AG04450 (cell line): ENCODE measurements around the gene APOO. TPM values are rescaled to one million over a fixed set of nuclear protein-coding genes. Genes with fewer than 3 reads are reported as not detected.

Experiments used
- CTCF ChIA-PET: fragments of 300-600, 350-600 bp; formaldehyde crosslinking; extraction: SDS; loops from one replicate; lab custom pipeline; 2022; ENCODE audit warnings: antibody characterized with exemption, inconsistent platforms; lab: Charles Lee
- POLR2A ChIA-PET: fragments of 350-600 bp; formaldehyde crosslinking; extraction: SDS; loops from one replicate; lab custom pipeline; 2021; ENCODE audit warnings: antibody characterized with exemption, inconsistent platforms; lab: Yijun Ruan, JAX
- DNase-seq: peaks from one replicate; pipeline ENCODE4 v3.0.0-alpha.2; 2011; ENCODE audit warnings: low read depth, low spot score
- H3K27ac ChIP-seq: one replicate; pipeline ENCODE4 v1.5.1; 2012; ENCODE audit warnings: low read depth, low read length, control low read depth
- H3K27me3 ChIP-seq: one replicate; pipeline ENCODE4 v1.6.0; 2012; ENCODE audit warnings: low read length; ENCODE audit not compliant: control insufficient read depth, insufficient read depth
- H3K4me3 ChIP-seq: 2 replicates; pipeline ENCODE4 v1.5.1; 2011; ENCODE audit warnings: mild to moderate bottlenecking, low read depth, low read length, control low read depth
- H3K9me3 ChIP-seq: 2 replicates; pipeline ENCODE4 v1.5.1; 2012; ENCODE audit warnings: low read length; ENCODE audit not compliant: control insufficient read depth, insufficient read depth
- CTCF ChIP-seq: IDR thresholded peaks from 2 replicates; pipeline ENCODE4 v1.5.1; 2011; ENCODE audit warnings: low read depth, low read length, control low read depth, inconsistent platforms
- polyA plus RNA-seq: library from polyadenylated mRNA; depleted of rRNA; stranded (reverse); fragments of >200 nt; gene quantifications from 2 replicates; pipeline ENCODE4 v1.2.3, GENCODE V29; 2011

Gene APOO
- polyA plus RNA-seq, 1 experiment: 16.3 TPM

DNA sequence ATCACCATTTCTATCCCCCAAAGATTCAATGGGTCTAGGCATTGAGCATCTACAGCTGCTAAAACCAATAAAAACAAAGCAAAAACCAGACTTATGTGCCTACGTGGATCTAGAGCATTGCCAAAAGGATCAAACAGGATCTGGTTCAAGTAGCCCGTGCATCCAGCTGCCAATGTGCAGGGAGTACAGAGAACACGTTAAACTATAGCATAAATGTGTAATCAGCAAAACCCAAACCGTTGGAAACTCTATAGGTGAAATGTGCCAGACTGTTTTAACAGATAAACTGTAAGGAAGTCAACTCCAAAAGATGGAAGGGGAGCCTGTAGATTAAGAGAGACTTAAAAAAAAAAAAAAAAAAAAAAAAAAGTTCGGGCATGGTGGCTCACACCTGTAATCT, 58.5 kb downstream of the APOO start:
- Histone ChIP-seq H3K27ac (no peak overlapping the region), H3K27me3 (no peaks in the 10 kb centered on the region), H3K9me3 (no peaks in the 10 kb centered on the region), H3K4me3 (no peak overlapping the region)
- no peak for TF ChIP-seq CTCF
- ChIA-PET POLR2A (interaction anchor here (0.7 kb wide), 1 partner anchor 9 kb away, joined by 3 read pairs; no protein-coding TSS in a partner anchor), CTCF (no interaction called here)
- DNase-seq: no peak

GRCh38 chrX:23845351-23845817, 62.4 kb downstream of the APOO start:
- no peaks in the 10 kb centered on the region for H3K27me3 ChIP-seq
- no peak overlapping the region for H3K27ac ChIP-seq
- H3K4me3 ChIP-seq: no peak overlapping the region
- CTCF ChIA-PET: interaction anchor here (1.3 kb wide), 1 partner anchor 57 kb away, joined by 7 read pairs; no protein-coding TSS in a partner anchor
- no peak for TF ChIP-seq CTCF
- H3K9me3 ChIP-seq: no peaks in the 10 kb centered on the region
- DNase-seq: no peak
- POLR2A ChIA-PET: no interaction called here

DNA sequence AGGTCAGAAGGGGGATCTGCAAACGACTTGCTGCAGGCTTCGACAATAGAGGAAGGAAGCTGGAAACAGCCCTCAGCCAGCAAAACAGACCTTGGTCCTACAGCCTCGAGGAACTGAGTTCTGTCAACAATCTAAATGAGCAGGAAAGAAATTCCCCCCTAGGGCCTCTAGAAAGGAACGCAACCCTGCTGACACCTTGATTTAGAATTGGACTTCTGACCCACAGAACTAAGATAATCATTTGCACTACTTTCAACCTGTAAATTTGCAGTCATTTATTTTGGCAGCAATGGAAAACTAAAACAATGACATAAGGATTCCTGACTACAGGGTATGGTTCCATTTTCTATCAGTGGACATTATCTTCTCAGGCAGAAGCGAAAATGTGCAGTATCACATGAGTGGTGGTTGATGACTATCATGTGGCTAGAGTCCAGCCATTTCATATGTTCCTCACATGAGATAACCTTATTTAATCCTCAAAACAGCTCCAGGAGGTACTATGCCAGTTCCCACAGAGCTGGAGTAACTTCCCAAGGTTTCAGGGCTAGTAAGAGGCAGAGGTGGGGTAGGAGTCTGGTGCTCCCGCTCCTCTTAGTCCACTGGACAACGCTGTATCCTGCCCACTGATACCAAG, 63.1 kb downstream of the APOO start:
- no peak for TF ChIP-seq CTCF
- H3K4me3 ChIP-seq: no peak overlapping the region
- H3K9me3 ChIP-seq: no peaks in the 10 kb centered on the region
- no peak overlapping the region for H3K27ac ChIP-seq
- H3K27me3 ChIP-seq: no peaks in the 10 kb centered on the region
- CTCF ChIA-PET: interaction anchor here (1.3 kb wide), 1 partner anchor 57 kb away, joined by 7 read pairs; no protein-coding TSS in a partner anchor
- no peak for DNase-seq
- POLR2A ChIA-PET: interaction anchor here (0.6 kb wide), 1 partner anchor 58 kb away, joined by 6 read pairs; no protein-coding TSS in a partner anchor

DNA sequence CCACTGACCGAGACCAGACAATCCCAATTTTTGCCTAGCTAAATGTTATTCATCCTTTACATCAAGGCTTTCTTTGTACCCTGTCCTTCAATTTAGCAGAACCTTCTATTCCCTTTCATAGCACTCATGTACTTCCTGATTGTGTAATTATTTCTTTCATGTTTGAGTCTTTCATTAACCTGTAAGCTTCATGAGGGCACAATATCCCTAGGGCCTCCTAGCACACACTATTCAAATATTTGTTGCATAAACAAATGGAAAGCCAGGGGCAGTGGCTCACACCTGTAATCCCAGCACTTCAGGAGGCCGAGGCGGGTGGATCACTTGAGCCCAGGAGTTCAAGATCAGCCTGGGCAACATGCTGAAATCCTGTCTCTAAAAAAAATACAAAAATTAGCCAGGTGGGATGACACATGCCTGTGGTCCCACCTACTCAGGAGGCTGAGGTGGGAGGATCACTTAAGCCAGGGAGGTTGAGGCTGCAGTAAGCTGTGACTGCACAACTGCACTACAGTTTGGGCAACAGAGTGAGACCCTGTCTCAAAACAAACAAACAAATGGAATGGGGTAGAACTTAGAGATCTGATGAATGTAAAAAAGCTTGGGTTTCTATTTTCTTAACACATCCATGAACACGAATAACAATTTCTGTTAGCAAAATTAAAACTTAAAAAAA, 65.8 kb downstream of the APOO start:
- Histone ChIP-seq H3K27me3 (no peaks in the 10 kb centered on the region), H3K4me3 (no peak overlapping the region), H3K27ac (no peak overlapping the region), H3K9me3 (no peaks in the 10 kb centered on the region)
- CTCF ChIA-PET: no interaction called here
- no peak for TF ChIP-seq CTCF
- POLR2A ChIA-PET: interaction anchor here (0.6 kb wide), 1 partner anchor 43 kb away, joined by 7 read pairs; no protein-coding TSS in a partner anchor
- no peak for DNase-seq

DNA sequence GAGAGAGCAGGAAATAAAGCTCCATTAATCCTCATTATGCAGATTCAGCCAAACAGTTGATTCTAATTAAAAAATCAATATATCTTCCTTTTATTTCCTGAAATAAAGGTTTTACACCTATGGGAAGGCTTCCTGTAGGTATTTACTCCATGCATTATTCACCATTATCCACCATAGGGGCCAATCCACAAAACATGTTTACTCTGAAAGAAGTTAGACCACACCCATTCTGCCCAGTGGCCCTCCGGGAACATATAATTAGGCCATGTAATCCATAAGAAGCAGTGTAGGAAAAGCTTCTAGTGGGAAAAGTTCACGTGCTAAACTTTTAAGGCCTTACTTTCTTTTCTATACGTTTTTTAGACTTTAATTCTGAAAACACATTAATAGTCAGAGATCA, 67.1 kb downstream of the APOO start:
- POLR2A ChIA-PET: interaction anchor here (0.5 kb wide), 1 partner anchor 8 kb away, joined by 3 read pairs; no protein-coding TSS in a partner anchor

More for the DNA sequence above, 67.1 kb downstream of the APOO start:
- no peak overlapping the region for H3K4me3 ChIP-seq
- no peak overlapping the region for H3K27ac ChIP-seq
- DNase-seq: no peak
- CTCF ChIA-PET: no interaction called here
- no peaks in the 10 kb centered on the region for H3K27me3 ChIP-seq
- no peaks in the 10 kb centered on the region for H3K9me3 ChIP-seq
- TF ChIP-seq CTCF: no peak
